ENCODE data around the gene CDKN3.
A peak's percentile ranks its signal among the peaks of the same experiment; 100 is the strongest.
"Not testable (repeated sequence)": the region's sequence is repeated elsewhere in the genome, so short reads cannot be mapped to it uniquely, and the experiment has no call there.

CDKN3 gene

DNA sequence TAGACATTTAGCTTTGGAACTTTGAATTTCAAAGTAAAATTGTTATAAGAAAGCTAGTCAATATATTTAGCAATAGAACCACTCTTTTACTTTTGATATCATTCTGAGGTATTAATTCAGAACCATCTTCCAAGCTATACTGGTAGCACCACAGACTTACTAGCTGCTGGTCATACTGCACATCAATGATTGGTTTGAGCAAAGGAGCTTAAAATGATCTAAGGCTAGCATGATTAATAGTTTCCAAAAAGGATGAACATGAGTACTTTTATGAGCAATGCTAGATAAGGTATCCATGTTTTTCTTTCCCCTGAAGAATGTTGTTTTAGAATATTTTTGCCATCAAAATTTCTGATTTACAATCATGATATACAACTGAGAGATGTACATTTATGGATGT is 27.2 kb downstream of the CDKN3 start:
- no peak for FAIRE-seq

DNA sequence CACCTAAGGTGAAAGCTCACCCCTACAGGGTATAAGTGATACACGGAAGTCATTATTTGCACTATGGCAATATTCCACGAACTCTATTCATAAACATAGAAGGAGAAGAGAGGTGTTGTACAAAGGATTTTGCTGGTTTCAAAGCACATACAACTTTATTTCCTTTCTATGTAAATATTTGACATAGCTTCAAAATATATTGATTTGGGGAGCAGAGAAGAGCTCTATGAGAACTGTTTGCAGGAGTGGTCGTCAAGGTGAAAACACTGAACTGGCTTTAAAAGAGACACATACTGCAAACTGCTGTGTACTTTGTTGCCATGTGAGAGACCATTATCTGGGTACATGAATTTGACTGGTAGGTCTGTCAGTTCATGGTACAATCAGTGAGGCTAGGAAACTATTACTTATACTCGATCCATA is 27.7 kb downstream of the CDKN3 start:
- FAIRE-seq (no peak), DNase-seq (ENCODE audit: low spot score) (no peak)

More for the DNA sequence above, 27.2 kb downstream of the CDKN3 start:
- DNase-seq (ENCODE audit: low spot score), result no peak

DNA sequence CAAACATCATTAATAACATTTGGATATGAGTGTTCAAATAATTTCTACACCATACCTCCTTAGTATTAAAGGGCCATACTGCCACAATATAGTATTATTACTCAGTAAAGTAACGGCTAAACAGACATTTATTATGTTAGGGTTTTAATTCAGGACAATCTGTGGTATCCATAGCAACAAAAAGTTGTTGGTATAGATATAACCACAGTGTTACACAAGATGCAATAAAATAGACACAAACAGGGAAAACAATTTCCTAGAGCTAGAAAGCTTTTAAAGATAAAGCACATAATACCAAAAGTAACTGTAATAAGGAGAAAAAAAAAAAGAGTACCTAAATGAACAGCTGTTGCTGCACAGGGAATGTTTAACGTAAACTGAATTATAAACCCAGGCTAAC is 28.3 kb downstream of the CDKN3 start:
- FAIRE-seq (no peak), DNase-seq (ENCODE audit: low spot score) (no peak)

DNA sequence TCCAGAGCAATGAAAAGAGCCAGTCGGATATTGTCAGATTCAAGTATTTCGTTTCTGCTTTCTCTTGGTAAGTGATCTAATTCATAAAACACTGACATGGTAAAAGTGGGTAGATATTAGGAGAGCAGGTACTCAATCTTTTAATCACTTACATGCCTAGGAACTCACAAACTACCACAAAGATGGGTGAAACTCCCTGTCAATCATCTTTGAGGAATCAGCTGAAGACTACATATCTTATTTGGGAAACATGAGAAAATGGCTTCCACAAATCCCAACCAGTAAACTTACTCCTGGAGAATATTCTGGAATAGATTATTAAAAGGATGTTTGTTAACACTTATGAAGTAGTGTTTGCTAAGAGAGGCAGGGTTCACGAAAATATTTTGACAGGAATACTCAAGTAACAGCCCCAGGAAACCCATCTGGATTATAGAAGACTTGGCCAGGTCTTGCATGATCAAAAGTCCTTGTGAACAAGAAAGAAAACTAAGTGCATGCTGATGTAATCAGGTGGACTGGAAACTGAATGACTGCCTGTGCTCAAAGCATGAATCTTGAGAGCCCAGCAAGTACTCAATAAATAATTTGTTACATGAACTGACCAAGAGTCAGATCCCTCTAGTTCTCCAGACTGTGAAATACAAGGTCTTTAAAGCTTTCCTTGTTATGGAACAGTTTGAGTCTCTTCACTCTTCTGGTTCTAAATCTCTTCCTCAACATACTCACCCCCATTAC is 28.9 kb downstream of the CDKN3 start:
- DNase-seq (ENCODE audit: low spot score) (no peak), FAIRE-seq (no peak)

DNA sequence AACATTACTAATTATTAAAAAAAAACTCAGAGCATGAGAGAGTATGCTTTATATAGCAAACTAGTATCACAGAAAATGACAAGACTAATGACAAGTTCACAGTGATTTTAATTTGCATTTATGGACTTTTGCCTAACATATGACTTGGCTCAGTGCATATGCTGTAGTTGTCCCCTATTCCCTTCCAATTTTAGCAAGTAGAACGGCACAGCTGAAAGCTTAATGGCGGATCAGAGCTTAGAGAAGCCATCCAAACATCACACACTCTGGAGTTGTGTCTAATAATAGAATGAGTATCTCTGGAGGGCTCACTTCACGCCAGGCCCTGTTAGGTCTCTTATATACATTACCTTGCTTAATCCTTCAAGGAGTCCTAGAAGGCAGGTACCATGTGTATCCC is 31.1 kb downstream of the CDKN3 start:
- no peak for DNase-seq (ENCODE audit: low spot score)
- no peak for FAIRE-seq

DNA sequence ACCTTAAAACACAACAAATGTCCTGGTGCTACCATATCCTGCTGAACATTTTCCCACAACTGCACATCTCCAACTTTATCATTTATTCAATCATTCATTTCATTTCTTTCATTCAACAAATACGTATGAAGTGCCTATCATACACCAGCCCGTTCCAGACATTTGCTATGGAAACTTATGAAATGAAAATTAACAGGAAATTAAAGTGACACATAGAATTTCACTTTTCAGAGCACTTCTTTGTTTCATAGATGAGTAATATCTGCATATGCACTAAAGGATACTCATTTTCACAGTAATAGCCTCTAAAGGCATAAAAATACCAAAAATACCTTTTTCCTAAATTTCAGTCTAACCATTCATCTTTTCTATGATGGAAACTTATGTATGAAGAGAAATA is 31.7 kb downstream of the CDKN3 start:
- no peak for FAIRE-seq
- no peak for DNase-seq (ENCODE audit: low spot score)

DNA sequence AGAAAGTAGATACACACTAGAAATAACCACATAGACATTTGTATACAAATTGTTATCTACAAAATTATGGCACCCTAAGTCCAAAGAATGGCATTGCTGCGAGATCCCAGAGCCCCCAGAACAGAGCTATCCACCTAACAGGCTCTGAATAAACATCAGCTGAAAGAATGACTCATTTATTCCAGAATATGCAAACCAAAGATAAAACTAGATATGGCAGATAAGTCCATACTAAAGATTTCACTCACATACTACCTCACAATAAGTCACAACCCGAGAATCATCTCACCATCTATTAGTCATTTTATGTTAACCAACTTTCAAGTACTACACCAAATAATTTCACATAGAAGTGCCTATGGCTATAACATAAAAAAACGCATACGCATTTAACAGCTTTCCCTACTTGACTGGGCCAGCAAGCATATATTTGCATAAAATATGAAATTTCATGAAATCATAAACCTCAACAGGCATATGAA is 38.7 kb downstream of the CDKN3 start:
- FAIRE-seq (no peak), DNase-seq (ENCODE audit: low spot score) (peak; percentile 6)

DNA sequence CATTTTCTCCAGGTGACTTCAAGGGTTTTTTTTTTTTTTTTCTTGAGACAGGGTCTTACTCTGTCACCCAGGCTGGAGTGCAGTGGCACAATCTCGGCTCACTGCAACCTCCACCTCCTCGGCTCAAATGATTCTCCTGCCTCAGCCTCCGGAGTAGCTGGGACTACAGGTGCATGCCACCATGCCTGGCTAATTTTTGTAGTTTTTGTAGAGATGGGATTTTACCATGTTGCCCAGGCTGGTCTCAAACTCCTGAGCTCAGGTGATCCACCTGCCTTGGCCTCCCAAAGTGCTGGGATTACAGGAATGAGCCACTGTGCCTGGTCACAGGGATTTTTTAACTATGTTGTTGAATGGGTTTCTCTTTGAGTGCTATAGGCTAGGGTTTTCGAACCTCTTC is 41.1 kb downstream of the CDKN3 start:
- FAIRE-seq; DNase-seq (ENCODE audit: low spot score): not testable (repeated sequence)

DNA sequence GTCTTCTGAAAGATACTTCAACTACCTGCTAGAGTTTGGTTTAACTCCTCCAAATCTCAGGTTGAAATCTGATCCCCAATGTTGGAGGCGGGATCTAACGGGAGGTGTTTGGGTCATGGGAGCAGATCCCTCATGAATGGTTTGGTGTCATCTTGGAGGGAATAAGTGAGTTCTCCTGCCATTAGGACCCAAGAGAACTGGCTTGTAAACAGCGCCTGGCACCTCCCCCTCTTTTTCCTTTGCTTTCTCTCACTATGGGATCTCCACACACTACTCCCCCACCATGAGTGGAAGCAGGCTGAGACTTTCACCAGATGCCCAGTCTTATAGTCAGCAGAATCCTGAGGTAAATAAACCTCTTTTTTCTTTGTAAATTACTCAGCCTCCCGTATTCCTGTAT is 41.9 kb downstream of the CDKN3 start:
- no peak for FAIRE-seq
- DNase-seq (ENCODE audit: low spot score), result no peak

DNA sequence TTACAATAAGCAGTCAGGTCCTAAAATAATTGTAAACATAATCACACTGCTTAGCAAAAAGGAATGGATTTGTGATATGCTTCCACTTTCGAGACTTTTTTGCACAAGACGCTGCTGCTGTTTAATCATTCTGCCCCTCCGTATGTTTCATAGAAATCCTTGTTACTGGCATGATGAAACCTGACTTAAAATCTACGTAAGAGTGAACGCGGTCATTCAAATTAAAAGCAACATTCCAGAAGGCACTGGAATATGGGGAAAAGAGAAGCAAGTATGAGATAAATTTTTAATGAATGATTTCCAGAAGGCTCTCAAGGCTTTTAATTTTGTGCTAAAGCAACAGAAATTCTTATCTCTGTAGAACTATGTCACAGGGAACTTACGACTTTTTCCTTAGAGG is 43.2 kb downstream of the CDKN3 start:
- DNase-seq (ENCODE audit: low spot score) (no peak), FAIRE-seq (no peak)

DNA sequence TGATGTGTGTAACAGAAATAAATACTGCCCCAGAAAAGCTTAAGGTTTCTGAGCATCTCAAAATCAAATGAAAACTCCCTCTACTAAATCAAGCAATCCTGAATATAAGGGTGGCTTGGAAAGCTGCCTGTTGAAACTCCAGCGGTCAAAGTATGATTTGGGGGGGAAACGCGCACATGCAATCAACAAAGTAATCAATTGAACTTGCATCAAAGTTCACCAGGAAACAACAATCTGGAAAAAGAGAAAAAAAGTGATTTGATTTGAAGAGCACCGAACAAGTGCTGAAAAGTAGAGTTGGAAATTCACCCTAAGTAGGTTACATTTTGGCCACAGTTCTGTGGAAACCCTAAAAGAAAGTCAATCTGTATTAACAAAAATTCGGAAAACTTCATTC is 43.7 kb downstream of the CDKN3 start:
- no peak for FAIRE-seq
- no peak for DNase-seq (ENCODE audit: low spot score)

DNA sequence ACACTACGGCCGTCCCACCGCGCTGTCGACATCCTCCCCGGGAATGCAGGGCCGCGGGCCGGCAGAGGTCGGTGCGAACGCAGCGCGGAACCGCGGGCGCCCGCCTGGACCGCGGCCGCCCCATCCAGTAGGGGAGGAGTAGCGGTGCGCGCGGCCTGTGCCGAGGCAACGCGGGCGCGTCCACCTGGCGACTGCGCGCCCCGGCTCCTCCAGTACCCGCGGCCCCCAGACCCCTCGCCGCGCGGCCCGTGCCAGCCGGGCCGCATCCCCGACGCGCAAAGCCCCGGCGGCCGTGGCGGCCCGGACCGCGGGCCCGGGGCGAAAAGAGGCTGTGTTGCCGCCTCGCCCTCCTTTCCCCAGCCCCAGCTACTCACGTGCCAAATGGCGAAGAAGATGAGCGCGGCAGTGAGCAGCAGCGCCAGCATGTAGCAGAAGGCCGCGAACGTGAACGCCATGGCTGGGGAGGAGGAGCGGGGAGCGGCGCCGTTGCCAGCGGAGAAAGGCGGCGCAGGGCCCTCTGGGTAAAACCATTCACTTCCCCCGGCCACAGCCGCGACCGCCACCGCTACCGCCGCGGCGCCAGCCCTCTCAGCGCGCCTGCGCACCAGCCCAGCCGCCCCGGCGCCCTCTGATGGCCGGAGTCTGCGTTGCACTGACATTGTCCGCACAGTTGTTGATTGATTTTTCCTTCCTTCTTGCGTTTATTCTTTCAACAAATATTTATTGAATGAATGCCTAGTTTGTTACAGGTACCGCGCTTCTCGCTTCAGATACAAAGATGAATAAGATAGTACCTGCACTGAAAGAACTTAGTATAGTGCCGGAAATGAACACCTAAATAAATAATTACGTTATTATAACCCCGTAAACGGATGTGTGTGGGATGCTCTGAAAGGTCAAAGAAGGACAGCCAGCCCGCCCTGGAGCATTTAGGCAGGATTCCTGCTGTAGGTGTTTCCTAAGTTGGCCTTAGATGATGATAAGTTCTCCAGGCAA is 44.4 kb downstream of the CDKN3 start, which contains the start of gene CNIH1:
TSS of gene CNIH1 (minus strand) at position 502 of the 996 bp plus-strand sequence. CDS start at position 455, 47 bp downstream.
- peak; percentile 61 for DNase-seq (ENCODE audit: low spot score)
- FAIRE-seq, result no peak

DNA sequence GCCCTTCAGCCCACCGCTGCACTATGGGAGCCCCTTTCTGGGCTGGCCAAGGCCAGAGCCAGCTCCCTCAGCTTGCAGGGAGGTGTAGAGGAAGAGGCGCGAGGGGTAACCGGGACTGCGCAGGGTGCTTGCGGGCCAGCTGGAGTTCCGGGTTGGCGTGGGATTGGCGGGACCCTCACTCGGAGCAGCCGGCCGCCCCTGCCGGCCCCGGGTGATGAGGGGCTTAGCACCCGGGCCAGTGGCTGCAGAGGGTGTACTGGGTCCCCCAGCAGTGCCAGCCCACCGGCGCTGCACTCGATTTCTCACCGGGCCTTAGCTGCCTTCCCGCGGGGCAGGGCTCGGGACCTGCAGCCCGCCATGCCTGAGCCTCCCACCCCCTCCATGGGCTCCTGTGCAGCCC is 46.2 kb downstream of the CDKN3 start:
- not testable (repeated sequence) for FAIRE-seq; DNase-seq (ENCODE audit: low spot score)

DNA sequence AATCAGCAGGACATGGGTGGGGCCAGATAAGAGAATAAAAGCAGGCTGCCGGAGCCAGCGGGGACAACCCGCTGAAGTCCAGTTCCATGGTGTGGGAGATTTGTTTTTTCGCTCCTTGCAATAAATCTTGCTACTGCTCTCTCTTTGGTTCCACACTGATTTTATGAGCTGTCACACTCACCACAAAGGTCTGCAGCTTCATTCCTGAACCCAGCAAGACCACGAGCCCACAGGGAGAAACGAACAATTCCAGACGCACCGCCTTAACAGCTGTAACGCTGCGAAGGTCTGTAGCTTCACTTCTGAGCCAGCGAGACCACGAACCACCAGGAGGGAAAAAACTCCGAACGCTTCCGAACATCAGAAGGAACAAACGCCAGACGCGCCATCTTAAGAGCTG is 47.2 kb downstream of the CDKN3 start:
- DNase-seq (ENCODE audit: low spot score) (no peak), FAIRE-seq (no peak)

DNA sequence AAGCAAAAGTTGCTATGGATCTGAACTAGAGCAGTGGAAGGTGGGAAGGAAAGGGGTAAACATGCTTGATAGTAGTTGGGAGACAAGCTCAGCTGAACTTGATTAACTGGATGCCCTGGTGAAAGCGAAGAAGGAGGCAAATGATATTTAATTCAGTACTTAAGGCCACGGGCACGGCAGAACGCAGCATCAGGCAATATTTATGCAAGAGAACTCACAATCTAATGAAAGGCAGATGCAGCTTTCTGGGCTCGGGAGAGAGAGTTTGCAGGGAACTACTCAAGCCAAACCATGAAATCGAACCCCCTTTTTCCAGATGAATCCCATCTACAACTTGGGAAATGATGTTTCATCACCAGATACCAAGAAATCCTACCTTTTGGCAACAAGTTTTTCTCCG is 47.9 kb downstream of the CDKN3 start:
- FAIRE-seq (no peak), DNase-seq (ENCODE audit: low spot score) (no peak)

DNA sequence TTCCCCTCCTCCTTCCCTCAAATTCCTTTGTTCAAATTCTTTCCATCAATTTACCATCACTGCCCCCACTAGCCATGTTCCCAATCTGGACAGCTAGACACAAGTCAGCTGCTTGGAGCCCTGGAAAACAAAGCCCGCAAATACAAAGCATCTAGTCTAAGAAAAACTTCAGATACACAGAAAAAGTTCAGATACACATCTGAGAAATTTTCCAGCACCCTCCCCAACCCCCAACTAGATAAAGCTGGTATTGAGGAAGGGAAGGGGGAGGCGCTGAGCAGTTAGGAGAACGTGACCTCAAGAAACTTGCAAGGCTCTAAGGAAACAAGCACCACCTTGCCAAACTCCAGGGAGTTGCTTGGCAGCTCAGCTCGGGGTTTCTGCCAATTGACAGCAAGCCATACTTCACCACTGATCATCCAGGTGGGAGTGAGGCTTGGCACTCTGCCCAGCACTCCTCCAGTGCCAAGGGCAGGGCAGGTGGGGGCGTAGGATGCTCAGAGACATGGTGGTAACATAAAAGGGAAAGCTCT is 49.4 kb downstream of the CDKN3 start:
- no peak for FAIRE-seq
- no peak for DNase-seq (ENCODE audit: low spot score)

DNA sequence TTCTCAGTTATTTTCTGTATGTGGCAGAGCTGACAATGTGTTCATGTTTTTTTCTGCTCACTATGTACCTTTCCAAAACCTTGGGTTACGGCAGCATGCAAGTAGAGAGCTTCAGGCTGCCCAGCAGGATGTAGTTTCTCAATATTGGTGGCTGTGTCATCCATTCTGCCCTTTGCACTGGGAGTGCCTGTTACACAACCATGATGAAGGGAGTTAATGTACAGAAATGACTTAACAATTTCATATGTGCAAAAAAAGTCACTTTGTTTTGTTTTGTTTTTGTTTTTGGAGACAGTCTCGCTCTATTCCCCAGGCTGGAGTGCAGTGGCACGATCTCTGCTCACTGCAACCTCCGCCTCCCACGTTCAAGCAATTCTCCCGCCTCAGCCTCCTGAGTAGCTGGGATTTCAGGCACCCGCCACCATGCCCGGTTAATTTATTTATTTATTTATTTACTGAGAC is 50.5 kb downstream of the CDKN3 start:
- FAIRE-seq (no peak), DNase-seq (ENCODE audit: low spot score) (no peak)

DNA sequence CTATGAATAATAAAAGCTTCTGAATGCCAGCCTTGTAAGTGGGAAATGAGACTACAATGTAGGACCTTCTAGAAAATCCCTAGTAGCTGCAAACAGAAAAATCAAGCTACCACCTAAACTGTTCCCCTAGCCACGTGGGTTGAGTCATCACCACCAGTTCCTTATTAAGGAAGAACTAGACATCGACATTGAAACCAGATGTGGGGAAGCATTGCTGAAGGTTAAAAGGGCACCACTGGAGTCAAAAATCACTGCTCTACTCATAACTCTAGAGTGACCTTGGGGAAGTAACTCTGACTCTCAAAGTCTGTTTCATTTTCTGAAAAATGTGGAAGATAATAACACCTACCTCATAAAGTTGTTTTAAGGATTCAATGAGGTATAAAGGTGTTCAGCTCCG is 53.7 kb downstream of the CDKN3 start:
- no peak for DNase-seq (ENCODE audit: low spot score)
- FAIRE-seq, result no peak

DNA sequence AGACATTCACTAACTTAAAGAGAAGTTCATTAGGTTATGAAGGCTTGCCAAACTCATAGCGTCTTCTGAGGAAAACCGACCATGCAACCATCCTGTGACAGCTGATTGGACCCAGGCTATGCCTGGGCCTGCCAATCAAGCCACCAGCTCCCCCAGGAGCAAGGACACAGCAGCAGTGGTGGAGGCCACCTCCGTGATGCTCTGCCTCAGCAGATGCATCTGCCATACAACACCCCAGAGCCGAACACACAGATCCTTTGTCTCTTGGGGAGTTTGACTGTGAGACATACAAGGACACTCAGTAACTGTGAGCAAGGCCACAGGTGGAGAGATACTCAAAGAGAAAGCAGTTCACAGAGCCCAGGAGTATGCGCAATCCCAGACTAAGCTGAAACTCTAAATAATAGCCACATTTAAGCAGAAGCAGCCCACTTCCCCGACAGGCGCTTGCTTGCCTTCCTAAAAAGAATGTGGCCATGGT is 54.4 kb downstream of the CDKN3 start:
- FAIRE-seq, result no peak
- no peak for DNase-seq (ENCODE audit: low spot score)

DNA sequence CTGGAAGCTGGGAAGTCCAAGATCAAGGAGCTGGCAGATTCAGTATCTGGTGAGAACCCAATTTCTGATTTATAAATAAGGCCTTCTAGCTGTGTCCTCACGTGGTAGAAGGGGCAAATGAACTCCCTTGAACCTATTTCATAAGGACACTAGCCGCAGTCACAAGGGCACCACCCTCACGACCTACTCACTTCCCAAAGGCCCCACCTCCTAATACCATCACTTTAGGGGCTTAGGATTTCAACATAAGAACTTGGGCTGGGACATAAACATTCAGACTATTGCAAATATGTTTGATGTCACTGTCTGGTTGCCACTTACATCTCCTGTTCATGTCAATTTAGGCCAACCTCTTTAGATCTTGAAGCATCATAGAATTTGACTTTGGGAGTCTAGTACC is 55.2 kb downstream of the CDKN3 start:
- FAIRE-seq, result no peak
- DNase-seq (ENCODE audit: low spot score), result no peak

DNA sequence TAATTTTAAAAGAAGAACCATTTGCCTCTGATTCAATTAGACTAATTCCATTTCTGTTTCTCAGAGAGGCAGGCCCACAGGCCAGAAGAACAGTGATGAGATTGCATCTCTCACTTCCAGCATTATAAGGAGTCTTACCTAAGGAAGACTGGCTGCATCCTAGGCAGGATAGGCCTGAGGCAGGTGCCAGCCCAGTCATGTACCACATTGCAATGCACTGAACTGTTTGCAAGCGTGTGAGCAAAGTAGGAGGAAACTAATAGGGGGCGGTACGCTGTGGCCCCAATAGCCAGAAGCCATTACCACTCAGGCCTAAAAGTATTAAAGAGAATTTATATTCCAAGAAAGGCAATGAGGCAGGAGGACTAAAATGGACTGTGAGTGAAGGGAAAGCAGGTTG is 56.4 kb downstream of the CDKN3 start:
- DNase-seq (ENCODE audit: low spot score), result no peak
- no peak for FAIRE-seq

DNA sequence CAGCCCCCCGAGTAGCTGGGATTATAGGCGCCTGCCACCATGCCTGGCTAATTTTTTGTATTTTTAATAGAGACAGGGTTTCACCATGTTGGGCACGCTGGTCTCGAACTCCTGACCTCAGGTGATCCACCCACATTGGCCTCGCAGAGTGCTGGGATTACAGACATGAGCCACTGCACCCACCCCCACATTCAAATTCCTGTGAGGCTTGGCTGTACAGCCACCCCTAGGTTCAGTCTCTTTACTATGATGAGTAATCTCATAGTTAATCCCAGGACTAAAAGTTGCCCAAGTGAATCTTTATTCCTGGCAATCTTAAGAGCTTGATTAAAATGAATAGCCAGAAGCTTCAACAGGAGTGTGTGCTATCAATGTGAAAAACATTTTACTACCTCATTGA is 57.2 kb downstream of the CDKN3 start:
- not testable (repeated sequence) for FAIRE-seq; DNase-seq (ENCODE audit: low spot score)
